Keratinocyte (primary cell): ENCODE results near the gene OFD1.

Experiments
- EZH2 ChIP-seq: IDR thresholded peaks from one replicate; pipeline ENCODE4 v1.6.1; 2012; ENCODE audit warnings: inconsistent platforms, mild to moderate bottlenecking, low read length, moderate library complexity
- TF ChIP-seq, protein P1 (sequence below), 3 experiments: IDR thresholded peaks in 1 of 3; conservative IDR thresholded peaks in 1 of 3; optimal IDR thresholded peaks in 1 of 3; 2 replicates in 2 of 3; 3 replicates in 1 of 3; pipeline versions ENCODE3 to v1.5.1; 2011; ENCODE audit warnings: low read length in 3 of 3, mild to moderate bottlenecking in 3 of 3, moderate library complexity in 2 of 3, control low read depth in 1 of 3, inconsistent platforms in 1 of 3; ENCODE audit not compliant: insufficient read depth in 2 of 3; ENCODE audit errors: extremely low read depth in 1 of 3

DNA sequence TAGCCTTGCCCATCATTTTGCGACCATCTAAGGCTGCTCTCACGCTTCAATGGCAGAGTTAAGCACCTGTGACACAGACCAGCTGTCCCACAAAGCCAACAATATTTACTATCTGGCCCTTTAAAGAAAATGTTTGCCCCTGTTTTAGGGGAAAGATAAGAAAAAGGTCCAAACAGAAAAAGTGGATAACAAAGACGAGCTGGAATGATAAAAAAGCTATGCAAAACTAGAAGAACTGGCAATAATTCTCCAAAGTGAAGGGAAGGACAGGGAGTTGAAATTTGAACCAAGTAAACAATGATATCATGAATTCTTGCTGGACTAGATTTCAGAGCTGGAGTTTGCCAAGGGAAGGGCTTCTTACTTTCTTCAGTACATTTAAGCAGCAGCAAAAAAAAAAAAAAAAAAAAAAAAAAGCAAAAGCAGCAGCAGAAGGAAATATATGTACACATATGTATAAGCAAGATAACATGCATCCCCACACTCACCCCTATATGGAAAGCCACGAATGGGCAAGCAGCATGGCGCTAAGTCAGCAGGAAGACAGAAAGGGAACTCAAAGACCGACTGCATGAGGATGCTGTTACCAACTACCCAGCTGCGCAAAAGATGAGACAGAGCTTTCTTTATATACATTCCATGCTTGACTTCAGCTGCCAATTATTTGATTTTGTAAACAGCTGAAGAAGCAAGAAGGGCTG lies 12.6 kb upstream of the OFD1 start:
- TF ChIP-seq, protein P1, sequence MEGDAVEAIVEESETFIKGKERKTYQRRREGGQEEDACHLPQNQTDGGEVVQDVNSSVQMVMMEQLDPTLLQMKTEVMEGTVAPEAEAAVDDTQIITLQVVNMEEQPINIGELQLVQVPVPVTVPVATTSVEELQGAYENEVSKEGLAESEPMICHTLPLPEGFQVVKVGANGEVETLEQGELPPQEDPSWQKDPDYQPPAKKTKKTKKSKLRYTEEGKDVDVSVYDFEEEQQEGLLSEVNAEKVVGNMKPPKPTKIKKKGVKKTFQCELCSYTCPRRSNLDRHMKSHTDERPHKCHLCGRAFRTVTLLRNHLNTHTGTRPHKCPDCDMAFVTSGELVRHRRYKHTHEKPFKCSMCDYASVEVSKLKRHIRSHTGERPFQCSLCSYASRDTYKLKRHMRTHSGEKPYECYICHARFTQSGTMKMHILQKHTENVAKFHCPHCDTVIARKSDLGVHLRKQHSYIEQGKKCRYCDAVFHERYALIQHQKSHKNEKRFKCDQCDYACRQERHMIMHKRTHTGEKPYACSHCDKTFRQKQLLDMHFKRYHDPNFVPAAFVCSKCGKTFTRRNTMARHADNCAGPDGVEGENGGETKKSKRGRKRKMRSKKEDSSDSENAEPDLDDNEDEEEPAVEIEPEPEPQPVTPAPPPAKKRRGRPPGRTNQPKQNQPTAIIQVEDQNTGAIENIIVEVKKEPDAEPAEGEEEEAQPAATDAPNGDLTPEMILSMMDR (optimal IDR thresholded peaks at IDR 0.05 in 1 of 3, IDR thresholded peaks at IDR 0.05 in 1 of 3, conservative IDR thresholded peaks at IDR 0.05 in 1 of 3; ENCODE audit: extremely low read depth in 1 of 3, insufficient read depth in 2 of 3, low read length in 3 of 3): no peak
- TF ChIP-seq EZH2: no peak
